Activated CD8-positive, alpha-beta memory T cell treated with anti-CD3 and anti-CD28 coated beads for 1 hour (primary cell): ENCODE measurements around the gene PFKFB2.

Experiments used
- DNase-seq, 2 donors: peaks; one replicate each; pipeline ENCODE4 v3.0.0-alpha.2; 2020; ENCODE audit warnings: low read depth in 1 of 2; ENCODE audit errors: extremely low read depth in 1 of 2

The PFKFB2 gene

GRCh38 chr1:207021876-207022596 lies 31.0 kb upstream of the PFKFB2 start:
- DNase-seq: no peak

- DNase-seq: no peak
These were observed 29.9 kb upstream of the PFKFB2 start for GRCh38 chr1:207022996-207023679.

GRCh38 chr1:207024202-207025145 lies 28.6 kb upstream of the PFKFB2 start:
- DNase-seq: no peak

DNA sequence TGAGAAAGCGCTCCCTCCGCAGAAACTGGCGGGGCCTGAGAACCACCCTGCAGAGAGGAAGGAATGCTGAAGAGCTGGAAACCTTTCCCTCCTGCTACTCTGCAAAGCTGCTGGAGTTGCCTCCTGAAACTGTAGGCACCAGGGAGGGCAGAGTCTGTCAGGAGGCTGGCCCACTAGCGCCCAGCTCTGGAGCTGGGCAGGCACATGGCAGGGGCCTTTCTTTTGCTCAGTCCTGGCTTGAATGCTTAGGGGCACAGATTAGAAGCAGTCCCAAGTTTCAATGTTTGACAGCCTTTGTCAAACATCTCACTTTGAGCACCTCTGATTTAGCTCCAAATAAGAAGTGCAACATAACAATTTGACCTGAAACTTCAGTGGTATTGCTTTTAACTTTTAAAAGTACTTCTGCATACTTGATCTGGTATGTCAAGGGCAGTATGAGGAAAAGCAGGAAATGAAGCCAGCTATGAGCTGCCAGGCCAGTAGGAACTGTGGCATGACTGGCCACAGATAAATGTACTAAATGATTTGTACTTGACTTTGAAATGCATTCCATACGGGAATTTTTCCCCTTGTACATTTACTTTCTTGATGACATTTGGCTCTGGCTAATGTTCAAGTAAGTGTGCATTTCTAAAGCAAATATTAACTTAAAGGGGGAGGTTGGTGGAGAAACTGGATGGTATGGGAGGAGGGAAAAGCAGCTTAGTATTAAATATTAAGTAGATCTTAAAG lies 27.8 kb upstream of the PFKFB2 start:
- no peak for DNase-seq

- DNase-seq: no peak
These were observed 27.0 kb upstream of the PFKFB2 start for GRCh38 chr1:207026104-207026534.

DNA sequence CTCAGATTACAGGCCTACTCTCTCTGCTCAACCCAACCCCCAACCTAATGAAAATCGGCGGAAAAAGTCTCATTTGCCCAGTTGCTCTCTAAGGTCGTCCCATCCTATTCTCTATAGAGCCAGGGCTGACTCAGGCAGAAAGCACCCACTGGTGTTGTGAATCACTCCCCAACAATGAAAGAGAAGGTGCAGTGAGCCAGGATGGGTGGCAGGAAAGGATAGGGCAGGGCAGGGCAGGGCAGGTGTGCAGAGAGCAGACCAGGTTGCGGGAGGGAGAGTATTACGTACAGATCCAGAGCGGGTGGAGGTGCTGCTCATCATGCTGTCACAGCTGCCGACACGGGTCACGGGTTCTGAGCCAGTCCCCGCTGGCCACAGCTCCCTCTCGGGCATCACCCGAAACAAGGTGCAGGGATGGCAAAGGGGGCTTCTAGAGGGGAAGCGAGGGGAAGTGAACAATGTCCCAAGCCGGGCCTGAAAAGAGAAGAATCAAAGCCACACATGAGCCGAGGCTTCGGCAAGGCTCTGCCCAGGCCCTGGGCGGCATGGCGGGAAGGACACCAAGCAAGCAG lies 25.8 kb upstream of the PFKFB2 start:
- no peak for DNase-seq

DNA sequence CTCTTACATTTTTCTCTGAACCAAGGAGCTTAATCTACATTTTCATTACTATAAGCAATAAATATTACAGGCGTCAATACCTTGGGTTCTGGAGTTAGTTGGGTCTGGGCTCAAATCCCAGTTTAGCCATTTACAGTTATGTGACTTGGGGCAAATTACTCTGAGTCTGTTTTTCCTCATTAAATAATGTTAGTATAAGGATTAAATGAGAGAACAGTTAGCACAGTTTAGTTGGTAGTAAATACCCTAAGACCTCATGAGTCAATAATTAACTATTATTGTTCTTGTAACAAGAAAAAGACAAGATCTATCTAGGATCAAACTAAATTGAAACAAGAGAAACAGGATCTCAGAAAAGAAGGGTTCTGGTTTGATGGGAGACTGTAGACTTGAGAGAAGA lies 25.2 kb upstream of the PFKFB2 start:
- no peak for DNase-seq

- DNase-seq: no peak
These were observed 24.0 kb upstream of the PFKFB2 start for GRCh38 chr1:207028884-207029650.

DNA sequence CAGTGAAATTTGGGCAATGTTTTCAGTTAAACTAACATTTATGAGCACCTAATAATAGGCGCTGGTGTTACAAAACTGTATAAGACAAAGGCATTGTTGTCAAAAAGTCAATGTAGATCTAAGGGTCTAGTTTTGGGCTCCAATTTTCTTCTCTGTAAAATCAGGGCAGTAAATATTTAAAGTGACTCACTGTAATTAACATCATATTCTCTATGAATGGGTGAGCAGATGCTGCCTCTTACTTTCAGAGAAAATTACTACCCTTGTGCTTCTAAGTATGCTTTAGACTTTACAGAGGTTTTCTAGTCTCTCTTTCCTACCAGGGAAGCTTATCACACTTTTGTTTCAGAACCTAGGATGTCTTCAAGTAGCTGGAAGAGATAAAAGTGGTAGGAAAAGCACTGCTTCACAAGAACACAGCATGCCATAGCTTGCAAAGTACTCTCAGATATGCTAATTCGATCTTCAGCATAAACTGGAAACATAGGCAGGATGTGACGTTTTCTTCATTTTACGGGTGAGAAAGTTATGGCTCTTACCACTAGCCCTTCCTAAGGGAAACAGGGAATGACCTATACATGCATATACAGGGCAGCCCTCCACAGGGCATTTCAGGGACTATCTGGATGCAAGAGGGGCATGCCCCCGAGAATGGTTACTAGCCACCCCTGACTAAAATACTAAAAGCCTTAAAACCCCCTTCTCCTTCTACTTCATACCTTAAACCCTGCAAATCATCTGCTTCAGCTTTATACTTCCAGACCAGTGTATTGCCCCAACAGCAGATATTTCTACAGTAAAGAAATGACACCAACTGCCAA lies 23.2 kb upstream of the PFKFB2 start:
- DNase-seq: no peak

DNA sequence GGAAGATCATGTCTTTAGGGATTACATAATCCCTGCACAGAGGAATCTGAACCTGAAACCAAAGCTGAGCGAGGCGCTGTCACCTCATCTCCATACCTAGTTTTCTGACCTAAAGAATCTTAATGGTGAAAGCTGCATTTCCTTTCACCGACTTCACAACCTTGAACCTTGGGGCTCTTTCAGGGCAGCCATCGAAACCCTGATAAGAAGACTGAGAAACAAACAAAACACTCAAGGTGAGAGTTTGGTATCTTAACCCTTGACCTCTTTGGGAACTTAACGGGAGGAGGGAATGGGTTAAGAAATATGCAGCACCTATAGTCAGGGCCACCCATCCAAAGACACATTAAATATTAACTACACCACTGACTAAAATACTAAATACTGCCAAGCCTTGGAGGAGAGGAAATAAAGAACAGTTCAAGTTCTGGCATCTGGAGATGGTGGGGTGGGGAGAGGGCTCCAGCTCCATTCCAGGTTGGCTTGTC lies 22.5 kb upstream of the PFKFB2 start:
- DNase-seq: no peak

DNA sequence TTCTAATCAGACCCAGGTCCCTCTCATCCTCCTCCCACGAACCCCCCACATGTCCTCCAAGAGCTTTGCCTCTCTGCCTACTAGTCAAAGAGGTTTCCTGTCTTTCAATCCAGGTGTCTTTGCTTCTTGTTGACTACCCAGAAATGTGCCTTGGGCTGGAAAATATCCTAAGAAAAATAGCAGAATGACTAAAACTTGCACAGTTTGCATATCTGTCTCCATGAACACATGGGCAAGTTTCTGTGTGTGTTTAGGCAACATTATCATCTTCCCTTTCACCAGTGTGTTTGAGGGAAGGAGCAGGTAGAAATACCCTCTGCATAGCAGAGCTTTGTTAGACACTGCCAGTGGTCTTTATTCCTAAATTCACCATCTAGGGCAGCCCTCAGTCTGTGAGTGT lies 22.1 kb upstream of the PFKFB2 start:
- no peak for DNase-seq

DNA sequence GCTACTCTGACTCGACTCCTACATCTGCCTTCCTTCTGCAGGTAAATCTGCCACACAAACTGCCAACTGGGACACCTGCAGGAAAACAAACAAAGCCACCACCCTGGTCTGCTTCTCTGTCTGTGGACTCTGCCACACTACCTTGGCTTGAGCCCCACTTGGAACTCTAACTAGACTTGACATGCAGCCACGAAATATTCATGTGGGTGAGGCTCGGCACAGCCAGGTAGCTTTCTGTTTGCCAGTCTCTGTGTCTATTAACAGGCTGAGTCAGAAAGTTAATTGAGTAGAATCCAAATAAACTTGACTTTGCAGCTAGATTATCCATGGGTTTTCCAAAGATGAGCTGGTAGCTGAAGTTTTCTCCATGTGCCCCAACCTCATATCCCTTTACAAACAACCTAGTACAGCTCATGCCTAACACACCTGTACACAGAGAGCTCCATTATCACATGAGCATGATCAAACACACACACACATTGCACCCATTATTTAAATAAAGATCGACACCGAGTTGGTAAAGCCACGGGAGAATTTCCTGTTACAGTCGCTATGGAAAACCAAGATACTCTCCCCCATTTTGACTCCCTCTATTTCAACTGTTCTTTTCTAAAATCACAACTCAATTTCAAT lies 21.3 kb upstream of the PFKFB2 start:
- no peak for DNase-seq

DNA sequence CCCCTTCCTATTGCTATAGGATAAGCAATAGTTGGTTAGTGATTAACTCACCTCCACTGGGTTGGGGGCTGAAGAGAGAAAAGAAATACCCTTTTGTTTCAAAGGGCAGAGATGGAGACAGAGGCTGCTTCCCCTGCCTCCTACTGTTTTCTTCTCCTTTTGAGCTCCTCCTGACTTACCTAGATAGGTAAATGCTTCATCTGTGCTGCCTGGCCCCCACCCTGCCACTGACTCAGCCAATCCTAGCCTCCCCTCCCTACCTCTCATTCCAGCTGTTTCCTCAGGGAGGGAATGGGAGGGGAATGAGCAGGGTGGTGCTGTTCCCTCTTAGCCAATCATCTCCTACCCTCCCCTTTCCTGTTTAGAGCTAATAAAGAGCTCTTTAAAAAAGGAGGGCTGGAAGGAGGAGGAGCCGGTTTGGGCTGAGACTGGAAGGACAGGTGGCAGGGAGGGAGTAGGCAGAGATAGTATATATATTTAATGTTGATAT lies 20.5 kb upstream of the PFKFB2 start, which contains the start of gene C1orf116:
C1orf116 (minus strand) TSS at position 229 of the 490 bp plus-strand sequence. CDS start 5,158 bp downstream, outside the sequence.
- DNase-seq: no peak

GRCh38 chr1:207033302-207033701 lies 19.8 kb upstream of the PFKFB2 start:
- DNase-seq: no peak

DNA sequence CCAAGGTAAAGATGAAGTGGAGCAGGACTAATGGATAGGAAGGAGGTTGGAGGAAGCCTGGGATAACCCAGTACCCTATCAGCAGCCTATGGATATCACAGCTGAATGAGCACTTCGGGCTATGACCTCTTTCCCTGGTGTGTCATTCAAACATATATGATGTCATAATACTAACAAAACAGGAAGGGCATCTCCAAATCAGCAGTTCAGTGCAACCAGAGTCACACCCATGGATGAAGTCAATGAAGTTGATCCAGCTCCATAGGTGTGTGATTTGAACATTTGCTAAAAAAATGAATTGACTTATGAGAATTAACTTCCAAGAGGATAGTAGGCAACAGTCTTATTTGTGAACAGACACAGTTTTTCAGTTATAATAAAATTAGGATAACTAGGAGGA lies 18.9 kb upstream of the PFKFB2 start:
- no peak for DNase-seq

DNA sequence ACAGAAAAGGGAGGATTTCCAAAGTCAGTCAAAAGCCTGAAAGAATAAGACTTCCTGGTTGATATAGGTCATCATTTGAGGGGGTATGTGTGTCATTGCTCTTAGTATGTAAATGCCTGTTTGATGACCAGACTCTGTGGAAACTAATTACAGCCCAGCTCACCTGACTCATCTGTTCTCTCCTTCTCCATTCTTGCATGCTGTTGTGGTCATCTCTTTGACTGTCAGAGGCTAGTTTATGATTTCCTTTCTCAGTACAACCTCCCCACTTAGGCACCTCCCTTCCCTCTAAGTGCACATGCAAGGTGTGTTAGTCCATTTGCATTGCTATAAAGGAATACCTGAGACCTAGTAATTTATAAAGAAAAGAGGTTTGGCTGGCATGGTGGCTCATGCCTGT lies 18.1 kb upstream of the PFKFB2 start:
- no peak for DNase-seq

DNA sequence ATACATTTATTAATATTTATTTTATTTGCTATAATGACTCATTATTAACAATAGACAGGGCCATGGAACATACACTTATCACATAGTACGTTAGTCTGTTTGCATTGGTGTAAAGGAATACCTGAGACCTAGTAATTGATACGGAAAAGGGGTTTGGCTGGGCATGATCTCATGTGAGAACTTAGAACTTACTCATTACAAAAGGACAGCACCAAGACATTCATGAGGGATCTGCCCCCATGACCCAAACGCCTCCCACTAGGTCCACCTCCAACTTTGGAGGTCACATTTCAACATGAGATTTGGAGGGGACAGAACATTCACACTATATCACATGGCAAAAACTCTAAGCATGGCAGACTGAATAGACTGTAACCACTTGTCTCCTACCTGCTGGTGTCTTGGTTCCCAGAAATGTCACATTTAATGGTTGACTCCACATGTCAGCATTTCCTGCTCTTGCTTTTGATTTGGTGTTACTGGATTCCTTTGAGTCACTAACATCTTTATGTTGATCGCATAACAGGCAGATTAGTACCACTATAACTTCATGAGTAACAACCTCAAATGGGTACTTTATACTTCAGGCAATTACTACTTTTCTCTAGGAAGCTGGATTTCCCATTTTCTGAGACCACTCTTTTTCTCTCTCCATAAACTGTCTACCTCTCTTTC lies 17.1 kb upstream of the PFKFB2 start:
- no peak for DNase-seq
